ENCODE measurements around the gene MYCBPAP.

MYCBPAP gene

DNA sequence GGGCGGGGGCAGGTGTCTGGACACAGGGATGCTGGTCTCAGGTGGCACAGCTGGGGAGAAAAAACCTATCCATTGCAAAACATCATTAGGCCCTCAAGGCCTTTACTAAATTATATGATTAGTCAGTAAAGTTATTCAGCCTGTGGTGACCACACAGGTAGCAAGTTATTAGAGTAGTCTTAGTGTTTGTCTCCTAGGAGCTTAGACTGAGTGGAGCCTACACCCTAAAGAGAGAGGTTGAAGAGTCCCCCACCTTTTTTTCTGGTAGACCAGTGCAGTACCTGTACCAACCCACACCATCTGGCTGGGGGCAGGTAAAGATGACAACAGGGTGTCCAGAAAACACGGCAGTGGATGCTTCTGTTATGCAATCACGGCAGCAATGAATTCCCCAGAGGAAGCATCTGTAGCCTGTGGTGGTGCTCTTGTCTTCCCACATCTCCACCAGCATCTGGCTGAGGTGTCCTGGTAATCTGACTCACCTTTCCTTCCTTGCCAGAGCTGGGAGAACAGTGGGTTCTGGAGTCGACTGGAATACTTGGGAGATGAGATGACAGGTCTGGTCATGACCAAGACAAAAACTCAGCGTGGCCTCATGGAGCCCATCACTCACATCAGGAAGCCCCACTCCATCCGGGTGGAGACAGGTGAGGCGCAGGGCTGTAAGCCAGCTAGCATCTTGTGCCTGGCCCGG lies 11.0 kb downstream of the MYCBPAP start:
- no peak for TF ChIP-seq CTCF (IDR thresholded peaks at IDR 0.05)

DNA sequence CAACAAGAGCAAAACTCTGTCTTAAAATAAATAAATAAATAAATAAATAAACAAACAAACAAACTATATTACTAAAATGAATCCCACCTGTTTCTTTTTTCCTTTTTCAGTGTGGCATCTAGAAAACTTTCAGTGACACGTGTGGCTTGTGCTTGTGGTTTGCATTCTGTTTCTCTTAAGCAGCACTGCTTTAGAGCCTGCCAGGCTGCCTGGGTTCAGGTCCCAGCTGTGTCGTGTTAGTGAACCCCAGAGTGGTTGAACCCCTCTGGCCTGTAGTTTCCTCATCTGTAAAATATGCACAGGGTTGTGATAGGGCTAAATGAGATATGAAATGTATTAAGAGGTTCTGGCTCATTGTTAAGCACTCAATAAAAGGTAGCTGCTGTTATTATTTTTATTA lies 12.2 kb downstream of the MYCBPAP start:
- TF ChIP-seq CTCF (IDR thresholded peaks at IDR 0.05): no peak

DNA sequence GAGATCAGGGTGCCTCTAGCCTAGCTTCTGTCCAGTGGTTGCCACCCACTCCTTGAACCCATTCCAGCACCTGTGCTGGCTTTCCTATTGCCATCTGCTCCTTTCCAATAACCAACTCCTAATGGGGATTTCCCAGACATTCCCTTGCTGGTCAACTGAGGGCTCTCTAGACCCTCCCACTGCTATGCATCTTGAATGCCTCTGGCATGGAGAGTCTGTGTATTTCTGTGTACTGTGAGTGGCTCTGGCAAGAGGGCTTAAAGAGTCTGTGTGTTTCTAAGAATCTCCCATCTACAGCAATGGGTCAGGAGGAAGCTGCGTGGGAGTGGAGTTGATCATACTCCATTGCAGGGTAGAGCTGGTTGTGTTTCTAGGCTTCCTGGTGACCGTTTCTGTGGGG lies 13.3 kb downstream of the MYCBPAP start:
- no peak for TF ChIP-seq CTCF (IDR thresholded peaks at IDR 0.05)

DNA sequence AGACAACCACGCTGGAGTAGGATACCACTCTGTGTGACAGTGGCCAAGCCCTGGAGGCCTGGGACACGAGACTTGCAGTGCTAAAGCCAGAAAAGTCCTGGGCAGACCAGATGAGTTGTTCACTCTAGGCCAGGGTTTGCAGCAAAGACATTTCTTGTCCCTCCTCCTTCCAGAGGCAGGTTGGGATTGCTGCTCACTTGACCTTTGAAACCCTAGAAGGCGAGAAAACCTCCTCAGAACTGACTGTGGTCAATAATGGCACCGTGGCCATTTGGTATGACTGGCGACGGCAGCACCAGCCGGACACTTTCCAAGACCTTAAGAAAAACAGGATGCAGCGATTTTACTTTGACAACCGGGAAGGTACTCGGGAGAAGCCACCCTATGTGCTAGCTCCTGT lies 14.5 kb downstream of the MYCBPAP start:
- no peak for TF ChIP-seq CTCF (IDR thresholded peaks at IDR 0.05)

DNA sequence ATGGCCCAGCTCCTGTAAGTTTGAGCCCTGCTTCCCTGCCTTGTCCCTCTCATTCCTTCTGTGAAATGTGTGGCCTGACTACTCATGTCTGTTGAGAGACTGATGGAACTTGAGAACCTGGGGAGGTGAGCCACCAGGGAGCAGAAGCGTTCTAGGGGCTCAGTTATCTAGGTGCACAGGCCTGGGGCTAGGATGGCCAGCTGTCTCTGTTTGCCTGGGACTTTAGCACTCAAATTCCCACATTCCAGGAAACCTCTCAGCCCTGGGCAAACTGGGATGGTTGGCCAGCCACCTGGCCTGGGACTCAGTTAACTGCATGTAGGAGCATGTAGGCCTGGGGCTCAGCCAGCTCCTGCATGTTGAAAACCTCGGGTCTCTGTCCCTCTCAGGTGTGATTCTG lies 15.0 kb downstream of the MYCBPAP start:
- no peak for TF ChIP-seq CTCF (IDR thresholded peaks at IDR 0.05)

DNA sequence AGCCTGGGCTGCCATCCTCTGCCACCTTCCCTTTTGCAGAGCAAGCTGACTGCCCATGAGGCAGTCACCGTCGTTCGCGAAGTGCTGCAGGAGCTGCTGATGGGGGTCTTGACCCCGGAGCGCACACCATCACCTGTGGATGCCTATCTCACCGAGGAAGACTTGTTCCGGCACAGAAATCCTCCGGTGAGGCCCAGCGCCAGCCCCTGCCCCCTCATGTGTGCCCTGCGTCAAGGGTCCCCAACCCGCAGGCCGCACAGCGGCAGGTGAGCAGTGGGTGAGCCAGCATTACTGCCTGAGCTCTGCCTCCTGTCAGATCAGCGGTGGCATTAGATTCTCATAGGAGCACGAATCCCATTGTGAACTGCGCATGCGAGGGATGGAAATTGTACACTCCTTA lies 16.6 kb downstream of the MYCBPAP start:
- TF ChIP-seq CTCF (IDR thresholded peaks at IDR 0.05): no peak

DNA sequence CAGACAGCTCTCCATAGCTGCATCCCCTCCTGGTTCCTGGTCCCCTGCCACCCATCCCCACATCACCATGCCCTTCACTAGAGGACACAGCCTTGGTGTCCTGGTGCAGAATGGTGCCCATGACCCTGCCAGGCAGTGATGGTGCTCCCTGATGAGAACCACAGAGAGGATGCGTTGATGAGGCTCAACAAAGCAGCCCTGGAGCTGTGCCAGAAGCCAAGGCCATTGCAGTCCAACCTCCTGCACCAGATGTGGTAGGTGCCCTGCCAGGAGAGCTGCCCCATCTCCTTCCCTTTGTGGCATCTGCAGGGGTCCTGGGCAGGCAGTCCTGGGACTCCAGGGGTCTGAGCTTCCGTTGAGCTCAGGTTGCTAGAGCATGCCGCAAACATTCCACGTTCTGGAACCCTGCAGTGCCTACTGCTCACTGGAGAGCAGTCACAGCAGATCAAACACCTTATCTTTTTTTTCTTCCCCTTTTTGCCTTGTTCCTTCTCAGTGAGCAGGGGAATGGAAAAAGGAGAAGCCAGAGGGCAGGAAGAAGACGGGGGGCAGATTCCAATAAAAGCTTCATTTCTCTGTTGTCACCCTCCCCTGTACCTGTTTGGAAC lies 19.0 kb downstream of the MYCBPAP start:
- no peak for TF ChIP-seq CTCF (IDR thresholded peaks at IDR 0.05)
